Activated naive CD8-positive, alpha-beta T cell treated with anti-CD3 and anti-CD28 coated beads, Interleukin-2, amount 10 ng/mL, durations not matched to agents 7 days and 5 days (primary cell): ENCODE measurements around the gene ATF6B. TPM values are rescaled to one million over a fixed set of nuclear protein-coding genes. Genes with fewer than 3 reads are reported as not detected.

Source experiments
- ATAC-seq: fragments of 150-1000 bp; cut with Tn5 transposase; one replicate; pipeline ENCODE4 v1.10.0; 2021; ENCODE audit warnings: low read depth, moderate library complexity
- POLR2A ChIA-PET: fragments of 350-600 bp; sonication (Branson Sonifier 250); formaldehyde crosslinking; loops from one replicate; lab custom pipeline; 2021; ENCODE audit warnings: antibody characterized with exemption; lab: Charles Lee
- DNase-seq: peaks from one replicate; pipeline ENCODE4 v3.0.0; 2021
- H3K27ac Mint-ChIP-seq: one replicate; pipeline ENCODE4 v1.8.0; 2022; ENCODE audit warnings: mild to moderate bottlenecking, mixed read lengths
- H3K27me3 Mint-ChIP-seq: one replicate; pipeline ENCODE4 v1.8.0; 2022; ENCODE audit warnings: mild to moderate bottlenecking, moderate library complexity, mixed read lengths
- H3K36me3 Mint-ChIP-seq: one replicate; pipeline ENCODE4 v1.8.0; 2021; ENCODE audit warnings: mild to moderate bottlenecking, mixed read lengths
- H3K4me1 Mint-ChIP-seq: one replicate; pipeline ENCODE4 v1.8.0; 2021; ENCODE audit warnings: mixed read lengths
- H3K4me3 Mint-ChIP-seq: one replicate; pipeline ENCODE4 v1.8.0; 2022; ENCODE audit warnings: mild to moderate bottlenecking, moderate library complexity, mixed read lengths
- H3K9me3 Mint-ChIP-seq: one replicate; pipeline ENCODE4 v1.8.0; 2021; ENCODE audit warnings: mixed read lengths
- total RNA-seq, 2 experiments: library from RNA; stranded (reverse); gene quantifications; one replicate each; pipeline ENCODE4 v1.2.3, GENCODE V29; 2021

Gene ATF6B
- total RNA-seq, 2 experiments from 2014 or later, result 136 to 147 TPM

- peaks cover 5% of the 10 kb centered on the region for H3K27me3 Mint-ChIP-seq
- H3K4me3 Mint-ChIP-seq, result no peak overlapping the region
- POLR2A ChIA-PET, result no interaction called here
- no peaks in the 10 kb centered on the region for H3K36me3 Mint-ChIP-seq
- peaks cover 20% of the 10 kb centered on the region for H3K4me1 Mint-ChIP-seq
- DNase-seq, result no peak
- no peaks in the 10 kb centered on the region for H3K9me3 Mint-ChIP-seq
- ATAC-seq, result no peak
- no peak overlapping the region for H3K27ac Mint-ChIP-seq
These were observed 4.1 kb upstream of the ATF6B start for GRCh38 chr6:32132110-32132509.

- H3K27ac Mint-ChIP-seq, result no peak overlapping the region
- H3K9me3 Mint-ChIP-seq, result no peaks in the 10 kb centered on the region
- no peak for DNase-seq
- peak overlapping the region; percentile 39 for H3K4me3 Mint-ChIP-seq
- ATAC-seq, result no peak
- peaks cover 5% of the 10 kb centered on the region for H3K27me3 Mint-ChIP-seq
- POLR2A ChIA-PET, result interaction anchor here (1.7 to 2.5 kb wide), 2 partner anchors 23 to 64 kb away, joined by 9 to 16 read pairs; no protein-coding TSS in a partner anchor
- H3K4me1 Mint-ChIP-seq, result peaks cover 26% of the 10 kb centered on the region
- peaks cover 5% of the 10 kb centered on the region for H3K36me3 Mint-ChIP-seq
These were observed 3.4 kb upstream of the ATF6B start for GRCh38 chr6:32131439-32131948.

GRCh38 chr6:32129297-32130088, 1.4 kb upstream of the ATF6B start:
- peaks cover 1% of the 10 kb centered on the region for H3K27me3 Mint-ChIP-seq
- no peak for DNase-seq
- H3K4me3 Mint-ChIP-seq, result peak overlapping the region; percentile 99
- peaks cover 12% of the 10 kb centered on the region for H3K36me3 Mint-ChIP-seq
- peaks cover 32% of the 10 kb centered on the region for H3K4me1 Mint-ChIP-seq
- POLR2A ChIA-PET, result interaction anchor here (0.5 to 3.7 kb wide), 17 partner anchors 10 to 1613 kb away, joined by 3 to 18 read pairs (median 5); partner anchors contain the start of genes GPSM3, NEU1 and PBX2
- no peak for ATAC-seq
- peak overlapping the region; percentile 95 for H3K27ac Mint-ChIP-seq
- H3K9me3 Mint-ChIP-seq, result no peaks in the 10 kb centered on the region

- peaks cover 1% of the 10 kb centered on the region for H3K27me3 Mint-ChIP-seq
- ATAC-seq (no peak), DNase-seq (no peak)
- peak overlapping the region; percentile 99 for H3K27ac Mint-ChIP-seq
- POLR2A ChIA-PET, result interaction anchor here (0.5 to 3.7 kb wide), 18 partner anchors 10 to 1613 kb away, joined by 3 to 18 read pairs (median 4); partner anchors contain the start of genes AGPAT1, EHMT2, GPSM3 and PBX2
- H3K36me3 Mint-ChIP-seq, result peaks cover 17% of the 10 kb centered on the region
- H3K9me3 Mint-ChIP-seq, result no peaks in the 10 kb centered on the region
- H3K4me3 Mint-ChIP-seq, result peak overlapping the region; percentile 99
- peaks cover 37% of the 10 kb centered on the region for H3K4me1 Mint-ChIP-seq
These were observed 778 bp upstream of the ATF6B start for GRCh38 chr6:32128751-32129296.

- Mint-ChIP-seq H3K9me3 (no peaks in the 10 kb centered on the region), H3K4me3 (peak overlapping the region; percentile 99), H3K4me1 (peaks cover 38% of the 10 kb centered on the region), H3K27ac (peak overlapping the region; percentile 99), H3K36me3 (peaks cover 17% of the 10 kb centered on the region), H3K27me3 (no peaks in the 10 kb centered on the region)
- DNase-seq (no peak), ATAC-seq (no peak)
- POLR2A ChIA-PET, result interaction anchor here (1.1 to 3.7 kb wide), 7 partner anchors 8 to 844 kb away, joined by 3 to 18 read pairs (median 9); partner anchors contain the start of genes AGPAT1, GPSM3, PSMB9 and TAP1
These were observed 683 bp downstream of the ATF6B start for GRCh38 chr6:32127409-32127716.

- POLR2A ChIA-PET, result interaction anchor here (1.3 to 2.8 kb wide), 2 partner anchors 8 to 28 kb away, joined by 4 to 9 read pairs; no protein-coding TSS in a partner anchor
- Mint-ChIP-seq H3K27me3 (no peaks in the 10 kb centered on the region), H3K4me1 (peaks cover 38% of the 10 kb centered on the region), H3K36me3 (peaks cover 20% of the 10 kb centered on the region), H3K4me3 (peak overlapping the region; percentile 99), H3K9me3 (no peaks in the 10 kb centered on the region), H3K27ac (peak overlapping the region; percentile 99)
- ATAC-seq (no peak), DNase-seq (no peak)
These were observed 1.2 kb downstream of the ATF6B start for GRCh38 chr6:32126880-32127279.

GRCh38 chr6:32123681-32124080, 4.4 kb downstream of the ATF6B start:
- ATAC-seq (no peak), DNase-seq (no peak)
- POLR2A ChIA-PET, result no interaction called here
- H3K27ac Mint-ChIP-seq, result no peak overlapping the region
- H3K9me3 Mint-ChIP-seq, result no peaks in the 10 kb centered on the region
- H3K4me3 Mint-ChIP-seq, result no peak overlapping the region
- H3K36me3 Mint-ChIP-seq, result peaks cover 22% of the 10 kb centered on the region
- H3K4me1 Mint-ChIP-seq, result peaks cover 28% of the 10 kb centered on the region
- H3K27me3 Mint-ChIP-seq, result no peaks in the 10 kb centered on the region

- H3K4me3 Mint-ChIP-seq, result no peak overlapping the region
- no peak overlapping the region for H3K27ac Mint-ChIP-seq
- H3K9me3 Mint-ChIP-seq, result no peaks in the 10 kb centered on the region
- no peaks in the 10 kb centered on the region for H3K27me3 Mint-ChIP-seq
- peaks cover 16% of the 10 kb centered on the region for H3K36me3 Mint-ChIP-seq
- DNase-seq (no peak), ATAC-seq (no peak)
- peaks cover 10% of the 10 kb centered on the region for H3K4me1 Mint-ChIP-seq
- POLR2A ChIA-PET, result no interaction called here
These were observed 7.4 kb downstream of the ATF6B start for GRCh38 chr6:32120573-32121059.

GRCh38 chr6:32118782-32119628, 9.0 kb downstream of the ATF6B start:
- POLR2A ChIA-PET, result interaction anchor here (1.1 to 1.8 kb wide), 2 partner anchors 9 to 454 kb away, joined by 3 to 9 read pairs; partner anchors contain the start of genes ATF6B and GPANK1
- Mint-ChIP-seq H3K4me3 (no peak overlapping the region), H3K36me3 (peaks cover 15% of the 10 kb centered on the region), H3K9me3 (no peaks in the 10 kb centered on the region), H3K4me1 (peaks cover 4% of the 10 kb centered on the region), H3K27me3 (no peaks in the 10 kb centered on the region), H3K27ac (peak overlapping the region; percentile 48)
- DNase-seq (peak; percentile 78), ATAC-seq (peak; percentile 84)

- Mint-ChIP-seq H3K36me3 (peaks cover 17% of the 10 kb centered on the region), H3K27ac (no peak overlapping the region), H3K4me1 (peaks cover 2% of the 10 kb centered on the region), H3K27me3 (no peaks in the 10 kb centered on the region), H3K9me3 (no peaks in the 10 kb centered on the region), H3K4me3 (no peak overlapping the region)
- POLR2A ChIA-PET, result interaction anchor here (0.9 to 1.1 kb wide), 2 partner anchors 13 to 78 kb away, joined by 3 read pairs; partner anchors contain the start of gene FKBPL
- ATAC-seq, result no peak
- DNase-seq, result no peak
These were observed 10.6 kb downstream of the ATF6B start for GRCh38 chr6:32117461-32117860.

GRCh38 chr6:32116674-32117073, 11.4 kb downstream of the ATF6B start:
- Mint-ChIP-seq H3K36me3 (peaks cover 14% of the 10 kb centered on the region), H3K9me3 (no peaks in the 10 kb centered on the region), H3K27me3 (no peaks in the 10 kb centered on the region), H3K4me1 (peaks cover 2% of the 10 kb centered on the region), H3K4me3 (no peak overlapping the region), H3K27ac (no peak overlapping the region)
- POLR2A ChIA-PET, result no interaction called here
- DNase-seq (no peak), ATAC-seq (no peak)

GRCh38 chr6:32115623-32116022, 12.4 kb downstream of the ATF6B start:
- no peak overlapping the region for H3K27ac Mint-ChIP-seq
- no peaks in the 10 kb centered on the region for H3K27me3 Mint-ChIP-seq
- POLR2A ChIA-PET, result no interaction called here
- H3K4me3 Mint-ChIP-seq, result no peak overlapping the region
- peaks cover 13% of the 10 kb centered on the region for H3K36me3 Mint-ChIP-seq
- H3K4me1 Mint-ChIP-seq, result peaks cover 2% of the 10 kb centered on the region
- DNase-seq (no peak), ATAC-seq (no peak)
- H3K9me3 Mint-ChIP-seq, result no peaks in the 10 kb centered on the region
